Measurements from ENCODE around the gene SH3BP1. TPM values are rescaled to one million over a fixed set of nuclear protein-coding genes. Genes with fewer than 3 reads are reported as not detected.

The SH3BP1 gene
- total and polyA plus RNA-seq, 2 of the 13 experiments (the other 11 are each of a cell fraction or from before 2014, with no cell fraction given): 8.4 to 18.5 TPM

GRCh38 chr22:37634417-37634924 is 5.0 kb upstream of the SH3BP1 start (continued):
- TF ChIP-seq E2F1 (CRISPR knock-in tag; IDR thresholded peaks at IDR 0.05) (peak; percentile 29; the same call in 1 of the 2 replicates), ZNF3 (CRISPR knock-in tag; IDR thresholded peaks at IDR 0.05) (peak; percentile 67; the same call in 1 of the 2 replicates), ZSCAN31 (CRISPR knock-in tag; IDR thresholded peaks at IDR 0.05; ENCODE audit: low read depth) (0 out of 2 replicates have a peak, but pooled peaks have one; percentile 14), ISX (CRISPR knock-in tag; conservative IDR thresholded peaks at IDR 0.05) (no peak), ZBTB40 (IDR thresholded peaks at IDR 0.05) (no peak), ZBTB40 (CRISPR knock-in tag; IDR thresholded peaks at IDR 0.05) (peak; percentile 59; the same call in 1 of the 2 replicates), ZFP37 (CRISPR knock-in tag; IDR thresholded peaks at IDR 0.05; ENCODE audit: borderline replicate concordance) (0 out of 2 replicates have a peak, but pooled peaks have one; percentile 40), SMAD3 (CRISPR knock-in tag; IDR thresholded peaks at IDR 0.05) (no peak)

Data from HepG2 (cell line).